HEK293T (cell line): Measurements from ENCODE around the gene HINFP.

Experiments used
- ARNT ChIP-seq: fragments of 450-650 bp; IDR thresholded peaks from 2 replicates; pipeline ENCODE4 v1.6.1; 2017; ENCODE audit warnings: mild to moderate bottlenecking
- BHLHE40 ChIP-seq: fragments of 450-650 bp; IDR thresholded peaks from 2 replicates; pipeline ENCODE4 v1.6.1; 2016; ENCODE audit warnings: mild to moderate bottlenecking, moderate library complexity, borderline replicate concordance
- ELF4 ChIP-seq: fragments of 450-650 bp; IDR thresholded peaks from 2 replicates; pipeline ENCODE4 v1.6.1; 2017; ENCODE audit warnings: antibody characterized with exemption
- FOXK2 ChIP-seq: fragments of 450-650 bp; IDR thresholded peaks from 2 replicates; pipeline ENCODE4 v1.6.1; 2016; ENCODE audit warnings: mild to moderate bottlenecking
- FOXM1 ChIP-seq: fragments of 450-650 bp; IDR thresholded peaks from 2 replicates; pipeline ENCODE4 v1.6.1; 2017; ENCODE audit warnings: mild to moderate bottlenecking, borderline replicate concordance
- HDGF ChIP-seq: fragments of 450-650 bp; IDR thresholded peaks from 2 replicates; pipeline ENCODE4 v1.6.1; 2017; ENCODE audit warnings: antibody characterized with exemption, borderline replicate concordance
- L3MBTL2 ChIP-seq: fragments of 450-650 bp; conservative IDR thresholded peaks from 2 replicates; pipeline ENCODE4 v1.6.1; 2016; ENCODE audit warnings: mild to moderate bottlenecking
- NFRKB ChIP-seq: fragments of 450-650 bp; IDR thresholded peaks from 2 replicates; pipeline ENCODE4 v1.6.1; 2016; ENCODE audit warnings: mild to moderate bottlenecking, moderate library complexity
- SP1 ChIP-seq: fragments of 450-650 bp; IDR thresholded peaks from 2 replicates; pipeline ENCODE4 v1.6.1; 2017
- SUZ12 ChIP-seq: fragments of 450-650 bp; IDR thresholded peaks from 2 replicates; pipeline ENCODE4 v1.6.1; 2016; ENCODE audit warnings: mild to moderate bottlenecking
- TARDBP ChIP-seq: fragments of 450-650 bp; IDR thresholded peaks from 2 replicates; pipeline ENCODE4 v1.6.1; 2016
- ZNF384 ChIP-seq: fragments of 450-650 bp; IDR thresholded peaks from 2 replicates; pipeline ENCODE4 v1.6.1; 2016

GRCh38 chr11:119153049-119153818, 31.9 kb downstream of the HINFP start:
- TF ChIP-seq TARDBP (no peak), BHLHE40 (no peak), ELF4 (no peak), FOXM1 (no peak), SP1 (no peak), HDGF (no peak), ARNT (no peak), NFRKB (no peak), FOXK2 (no peak), SUZ12 (no peak), L3MBTL2 (no peak), ZNF384 (no peak)
